GM10248 (cell line): Measurements from ENCODE around the gene PIK3R1.

Source experiments
- CTCF ChIA-PET: fragments of 300-600 bp; sonication (Branson Sonifier 250); formaldehyde crosslinking; extraction: SDS; loops from one replicate; lab custom pipeline; 2021; ENCODE audit warnings: antibody characterized with exemption; lab: Yijun Ruan, JAX
- POLR2A ChIA-PET: fragments of 350-650 bp; sonication (Branson Sonifier 250); formaldehyde crosslinking; extraction: SDS; loops from one replicate; lab custom pipeline; 2020; ENCODE audit warnings: antibody characterized with exemption; lab: Yijun Ruan, JAX
- DNase-seq: peaks from one replicate; pipeline ENCODE4 v3.0.0; 2012; ENCODE audit errors: extremely low spot score
- CTCF ChIP-seq: IDR thresholded peaks from 2 replicates; pipeline ENCODE4 v1.5.1; 2012; ENCODE audit warnings: mild to moderate bottlenecking, low read depth; ENCODE audit errors: extremely low read depth, missing control alignments, control extremely low read depth

Gene PIK3R1

GRCh38 chr5:68173007-68173406 lies 42.5 kb upstream of the PIK3R1 start:
- no peak for DNase-seq
- ChIA-PET CTCF (interaction anchor here (1.1 kb wide), 1 partner anchor 19 kb away, joined by 3 read pairs; no protein-coding TSS in a partner anchor), POLR2A (no interaction called here)
- TF ChIP-seq CTCF = no peak

- no peak for TF ChIP-seq CTCF
- DNase-seq = no peak
- ChIA-PET POLR2A (no interaction called here), CTCF (interaction anchor here (1.2 kb wide), 1 partner anchor 41 kb away, joined by 3 read pairs; no protein-coding TSS in a partner anchor)
Observed at GRCh38 chr5:68176253-68176652, 39.3 kb upstream of the PIK3R1 start.

GRCh38 chr5:68176802-68177479 lies 38.6 kb upstream of the PIK3R1 start:
- TF ChIP-seq CTCF = no peak
- DNase-seq = no peak
- CTCF ChIA-PET = interaction anchor here (1.2 kb wide), 1 partner anchor 41 kb away, joined by 3 read pairs; no protein-coding TSS in a partner anchor
- POLR2A ChIA-PET = no interaction called here

- POLR2A ChIA-PET = no interaction called here
- TF ChIP-seq CTCF = no peak
- CTCF ChIA-PET = interaction anchor here (1.2 kb wide), 1 partner anchor 42 kb away, joined by 3 read pairs; no protein-coding TSS in a partner anchor
- DNase-seq = no peak
Observed at GRCh38 chr5:68177676-68178075, 37.9 kb upstream of the PIK3R1 start.

GRCh38 chr5:68178579-68178978 lies 37.0 kb upstream of the PIK3R1 start:
- no peak for DNase-seq
- TF ChIP-seq CTCF = no peak
- CTCF ChIA-PET = no interaction called here
- POLR2A ChIA-PET = no interaction called here

GRCh38 chr5:68180121-68181038 lies 35.2 kb upstream of the PIK3R1 start:
- TF ChIP-seq CTCF = no peak
- ChIA-PET POLR2A (no interaction called here), CTCF (no interaction called here)
- DNase-seq = no peak
